Endothelial cell of hepatic sinusoid (primary cell): ENCODE results near the gene CCNB2.
"Not testable (repeated sequence)": the region's sequence is repeated elsewhere in the genome, so short reads cannot be mapped to it uniquely, and the experiment has no call there.

Experiments
- in situ Hi-C: cut with HindIII; loops from 2 replicates; pipeline ENCODE4 v1.10.0; 2017; ENCODE audit warnings: low sequenced_read_pairs

CCNB2 gene

DNA sequence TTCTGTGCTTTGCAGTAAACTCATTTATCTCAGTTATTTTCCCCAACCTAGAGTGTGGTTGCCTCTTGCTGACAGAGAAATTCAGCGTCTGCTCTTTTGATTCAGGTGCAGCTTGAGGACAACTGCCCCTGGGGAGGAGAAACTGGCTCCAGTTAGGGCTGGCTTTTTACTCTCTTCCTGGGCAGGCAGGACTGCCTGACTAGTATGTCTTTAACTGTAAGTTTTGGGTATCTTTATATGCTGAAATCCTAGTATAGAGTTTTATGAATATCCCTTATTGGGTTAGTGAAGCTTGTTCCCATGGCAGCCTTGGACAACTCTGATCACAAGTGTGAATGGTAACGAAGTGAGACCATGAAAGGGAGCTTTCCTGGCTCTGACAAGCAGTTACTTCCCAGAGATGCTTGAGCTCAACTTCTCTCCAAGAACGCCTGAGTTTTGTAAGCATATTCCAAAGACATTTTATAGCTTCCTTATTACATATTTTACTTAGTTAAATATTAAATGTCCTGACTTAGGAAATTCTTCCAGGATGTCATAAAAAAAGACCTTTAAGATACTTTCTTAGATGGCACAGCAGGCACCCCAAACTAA, 27.1 kb downstream of the CCNB2 start:
- in situ Hi-C loops: no loop called here

DNA sequence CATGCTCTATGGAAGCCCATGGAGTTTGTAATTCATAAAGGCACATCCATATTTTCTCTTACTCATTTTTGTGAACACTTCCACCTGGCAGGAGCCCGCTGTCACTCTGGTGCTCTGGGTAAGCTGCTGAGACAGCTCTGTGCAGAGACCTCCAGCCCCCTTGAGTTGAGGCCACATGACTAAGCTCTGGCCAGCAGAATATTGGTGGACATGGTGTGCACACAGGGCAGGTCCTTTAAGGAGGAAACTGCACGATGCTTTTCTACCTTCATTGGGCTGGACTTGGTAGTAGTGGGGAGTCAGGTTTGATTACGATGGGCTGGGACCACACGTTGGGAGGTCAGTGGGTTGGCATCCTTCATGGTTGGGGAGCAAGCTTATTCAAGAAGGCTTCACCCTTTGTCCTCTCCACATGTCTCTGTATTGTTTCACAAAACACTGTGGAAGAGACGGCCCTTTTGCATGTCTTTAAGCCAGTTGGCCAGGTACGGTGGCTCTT, 29.0 kb downstream of the CCNB2 start:
- in situ Hi-C loops: no loop called here

- in situ Hi-C loops: no loop called here
Observed at GRCh38 chr15:59137566-59137965, 32.6 kb downstream of the CCNB2 start.

DNA sequence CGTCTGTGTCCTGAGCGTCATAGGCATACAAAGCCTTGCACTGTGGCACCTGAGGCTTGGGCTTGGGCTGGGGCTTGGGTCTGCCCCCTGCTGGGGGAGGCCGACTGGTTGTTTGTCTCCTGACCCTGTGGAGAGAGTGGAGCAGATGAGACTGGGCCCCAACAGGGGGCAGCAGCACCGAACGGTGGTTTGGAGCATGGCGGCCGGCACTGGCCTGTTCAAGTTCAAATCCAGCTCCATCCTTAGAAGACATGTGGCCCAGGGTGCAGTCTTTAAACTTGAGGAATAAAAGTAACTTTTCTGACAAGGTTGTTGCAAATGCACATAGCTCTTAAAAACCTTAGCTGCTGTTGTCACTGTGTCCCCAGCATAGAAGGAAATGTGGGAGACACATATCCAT, 33.3 kb downstream of the CCNB2 start:
- in situ Hi-C loops: no loop called here

DNA sequence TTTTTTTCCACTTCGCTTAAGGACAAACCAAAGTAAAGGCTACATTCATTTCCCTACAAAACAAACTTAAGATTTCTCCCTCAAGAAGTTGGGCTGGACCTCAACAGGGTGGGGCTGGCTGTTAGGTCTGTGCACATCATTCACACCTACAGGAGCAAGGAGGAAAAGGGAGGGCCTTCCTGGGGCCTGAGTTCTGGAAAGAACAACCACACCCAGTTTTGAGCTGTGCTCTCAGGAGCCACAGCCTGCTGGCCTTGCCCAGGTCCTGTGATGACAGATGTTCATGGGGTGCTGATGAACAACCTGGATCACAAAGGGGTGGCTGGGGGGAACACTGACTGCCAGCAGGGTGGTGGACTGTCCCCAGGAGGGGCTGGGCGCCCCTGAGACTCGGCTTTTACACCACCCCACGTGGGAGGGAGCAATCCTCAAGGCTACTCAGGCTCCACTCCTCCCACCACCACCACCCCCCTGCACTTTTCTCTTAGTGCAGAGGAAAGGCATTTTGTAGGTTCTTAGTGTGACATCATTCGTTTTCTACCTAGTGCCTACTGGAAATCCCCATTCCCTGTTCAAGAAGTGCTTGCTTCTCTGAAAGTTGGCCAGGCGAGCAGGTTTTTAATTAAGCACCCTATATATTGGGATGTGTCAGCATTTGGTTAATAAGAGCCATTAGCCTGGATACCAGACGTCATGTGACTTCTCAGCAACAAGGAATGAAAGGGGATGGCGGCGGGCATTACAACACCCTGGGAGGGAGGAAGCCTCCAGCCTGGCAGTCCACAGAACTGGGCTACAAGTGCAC, 35.7 kb downstream of the CCNB2 start:
- in situ Hi-C loops: no loop called here

DNA sequence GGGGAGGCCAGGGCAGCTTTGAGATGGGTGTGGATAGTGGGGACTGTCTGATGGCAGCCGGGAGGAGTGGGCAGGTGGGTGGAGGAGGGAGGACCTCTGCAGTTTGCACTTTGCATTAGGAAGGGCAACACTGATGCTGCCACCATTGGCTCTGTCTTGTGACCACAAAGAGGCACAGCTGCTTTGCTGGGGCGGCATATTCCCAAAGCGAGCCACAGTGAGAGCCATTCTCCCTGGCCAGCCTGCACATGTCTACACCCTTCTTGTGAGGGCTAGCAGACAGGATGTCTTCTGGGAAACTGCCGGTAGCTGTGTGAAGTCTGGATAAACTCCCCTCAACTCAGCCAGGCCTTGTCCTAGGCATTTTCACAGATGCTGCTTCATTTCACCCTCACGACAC, 38.3 kb downstream of the CCNB2 start:
- in situ Hi-C loops: no loop called here

DNA sequence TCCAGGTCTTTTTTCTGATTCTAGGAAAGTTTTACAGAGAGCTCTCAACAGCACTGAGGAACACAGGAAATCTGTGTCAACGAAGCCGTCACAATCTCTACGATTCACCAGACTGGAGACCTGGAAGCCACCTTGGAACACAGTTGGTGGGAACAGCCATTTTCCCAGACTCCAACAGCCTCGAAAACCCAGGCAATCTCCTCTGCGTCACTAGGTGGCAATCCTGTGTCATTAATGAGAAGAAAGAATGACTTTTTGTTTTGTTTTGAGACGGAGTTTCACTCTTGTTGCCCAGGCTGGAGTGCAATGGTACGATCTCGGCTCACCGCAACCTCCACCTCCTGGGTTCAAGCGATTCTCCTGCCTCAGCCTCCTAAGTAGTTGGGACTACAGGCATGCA, 39.6 kb downstream of the CCNB2 start:
- in situ Hi-C loops: not testable (repeated sequence)

DNA sequence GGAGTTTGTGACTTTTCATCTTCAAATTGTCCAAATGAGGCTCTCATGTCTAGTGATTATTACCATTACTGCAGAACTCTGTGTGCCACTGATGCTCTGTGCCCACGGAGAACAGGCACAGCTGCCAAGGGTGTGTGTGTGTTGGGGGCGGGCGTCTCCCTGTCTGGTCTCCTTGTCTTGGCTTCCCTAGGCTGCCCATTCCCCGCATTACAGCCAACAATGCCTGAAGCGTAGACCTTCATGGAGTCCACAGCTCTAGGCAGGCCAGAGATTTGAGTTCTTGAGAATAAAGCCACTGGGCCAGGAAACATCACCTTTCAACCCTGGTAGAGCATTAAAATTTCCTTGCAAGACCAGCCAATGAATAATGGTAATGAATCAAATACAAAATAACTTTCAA, 42.7 kb downstream of the CCNB2 start:
- in situ Hi-C loops: no loop called here

DNA sequence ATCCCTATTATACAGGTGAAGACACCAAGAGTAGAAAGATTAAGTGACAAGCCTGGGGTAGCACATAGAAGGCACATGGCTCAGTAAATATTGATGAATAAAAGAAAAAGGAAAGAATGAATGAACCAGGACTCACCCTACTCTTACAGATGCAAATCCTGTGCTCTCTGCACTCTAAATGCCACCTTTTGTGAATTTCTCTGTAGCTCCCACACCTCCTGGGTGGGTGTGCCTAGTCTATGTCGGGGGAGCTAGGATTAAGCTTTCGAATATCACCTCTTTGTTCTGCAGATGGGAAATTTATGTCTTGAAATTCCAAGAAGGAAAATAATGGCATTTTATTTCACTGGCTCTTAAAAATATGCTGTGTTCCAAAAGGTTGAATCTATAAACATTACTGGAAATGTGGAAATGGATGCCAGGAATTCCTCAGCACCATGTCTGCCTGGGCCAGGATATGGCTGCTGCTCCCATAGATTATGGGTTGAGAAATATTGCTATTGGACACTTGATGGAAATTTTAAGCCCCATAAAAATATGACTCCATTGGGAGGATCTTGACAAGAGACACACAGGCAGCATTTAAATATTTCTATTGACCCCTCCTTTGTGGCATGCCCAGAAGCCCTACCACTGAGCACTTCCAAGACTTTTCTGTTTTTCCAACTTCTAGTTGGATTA, 43.3 kb downstream of the CCNB2 start:
- in situ Hi-C loops: no loop called here

GRCh38 chr15:59150185-59150584, 45.2 kb downstream of the CCNB2 start:
- in situ Hi-C loops: no loop called here

GRCh38 chr15:59152694-59153450, 47.9 kb downstream of the CCNB2 start:
- in situ Hi-C loops: no loop called here

DNA sequence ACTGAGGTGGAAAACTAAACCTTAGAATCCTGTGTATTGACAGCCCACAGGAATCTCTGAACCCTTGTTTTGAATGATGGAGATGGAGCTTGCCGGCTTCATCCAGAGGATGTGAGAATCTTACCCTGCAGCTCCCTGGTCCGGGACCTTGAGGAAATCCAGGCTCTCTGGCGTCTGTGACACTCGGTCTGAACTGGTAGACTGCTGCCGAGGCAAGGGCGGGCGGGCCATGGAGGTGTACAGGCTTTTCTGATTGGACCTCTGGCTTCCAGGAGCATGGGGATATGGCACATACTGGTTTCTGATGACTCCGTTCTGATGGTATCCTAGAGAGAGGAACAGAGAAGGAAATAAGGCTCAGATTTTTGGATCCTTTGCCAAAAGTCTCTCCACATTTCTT, 48.5 kb downstream of the CCNB2 start:
- in situ Hi-C loops: no loop called here

- in situ Hi-C loops: no loop called here
Observed at GRCh38 chr15:59154243-59154642, 49.3 kb downstream of the CCNB2 start.

GRCh38 chr15:59155431-59155830, 50.5 kb downstream of the CCNB2 start:
- in situ Hi-C loops: no loop called here

- in situ Hi-C loops: no loop called here
Observed at GRCh38 chr15:59157396-59157795, 52.5 kb downstream of the CCNB2 start.

DNA sequence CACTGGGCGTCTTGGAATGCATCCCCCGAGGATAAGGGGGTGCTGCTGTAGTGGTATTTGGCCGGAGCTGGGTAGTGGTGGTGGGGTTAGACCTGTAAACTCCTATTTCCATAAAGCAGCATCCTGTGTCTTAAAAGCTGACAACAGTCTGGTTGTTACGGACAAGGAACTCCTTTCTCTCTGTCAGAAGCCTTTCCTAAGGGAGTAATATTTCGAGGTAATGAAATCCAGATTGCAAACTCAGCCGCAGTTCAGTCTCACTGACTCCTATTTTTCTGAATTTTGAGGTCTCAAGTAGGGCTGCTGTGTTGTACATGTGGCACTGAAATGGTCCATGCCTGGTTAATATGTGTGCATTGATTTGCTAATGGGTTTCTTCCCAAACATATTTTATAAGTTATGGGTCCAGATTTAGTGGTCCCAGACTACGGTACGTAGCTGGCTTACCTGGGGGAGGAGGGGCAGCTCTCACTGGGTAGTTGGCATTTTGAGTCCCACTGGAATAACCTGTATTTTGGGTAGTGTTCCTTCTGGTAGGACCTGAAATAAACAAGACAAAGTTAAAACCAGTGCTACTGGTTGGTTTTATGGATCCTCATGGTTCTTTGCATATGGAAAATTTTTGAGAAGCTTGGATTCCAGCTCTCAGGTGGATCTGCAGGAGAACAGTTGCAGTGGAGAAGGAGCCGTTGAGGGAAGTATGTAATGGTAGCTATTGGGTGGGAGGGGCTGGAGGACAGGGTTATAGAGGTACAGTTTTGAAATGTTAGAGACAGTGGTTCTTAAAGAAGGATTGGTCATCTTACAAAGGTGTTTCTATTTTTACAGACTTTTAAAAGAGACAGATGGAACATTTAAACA, 53.1 kb downstream of the CCNB2 start:
- in situ Hi-C loops: no loop called here

GRCh38 chr15:59158701-59159034, 53.7 kb downstream of the CCNB2 start:
- in situ Hi-C loops: no loop called here

- in situ Hi-C loops: no loop called here
Observed at GRCh38 chr15:59159210-59159609, 54.3 kb downstream of the CCNB2 start.

GRCh38 chr15:59160880-59161593, 56.1 kb downstream of the CCNB2 start:
- in situ Hi-C loops: no loop called here

DNA sequence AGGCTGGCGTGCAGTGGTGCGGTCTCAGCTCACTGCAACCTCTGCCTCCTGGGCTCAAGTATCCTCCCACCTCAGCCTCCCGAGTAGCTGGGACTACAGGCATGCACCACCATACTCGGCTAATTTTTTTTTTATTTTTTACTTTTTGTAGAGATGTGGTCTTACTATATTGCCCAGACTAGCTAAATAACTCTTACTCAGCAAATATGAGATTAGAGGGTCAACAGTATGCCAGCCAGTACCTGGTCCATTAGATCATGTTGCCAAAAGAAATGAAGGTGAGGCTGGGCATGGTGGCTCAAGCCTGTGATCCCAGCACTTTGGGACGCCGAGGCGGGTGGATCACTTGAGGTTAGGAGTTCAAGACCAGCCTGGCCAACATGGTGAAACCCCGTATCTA, 57.1 kb downstream of the CCNB2 start:
- in situ Hi-C loops: not testable (repeated sequence)
